Measurements from ENCODE around the gene CACNA1I.

DNA sequence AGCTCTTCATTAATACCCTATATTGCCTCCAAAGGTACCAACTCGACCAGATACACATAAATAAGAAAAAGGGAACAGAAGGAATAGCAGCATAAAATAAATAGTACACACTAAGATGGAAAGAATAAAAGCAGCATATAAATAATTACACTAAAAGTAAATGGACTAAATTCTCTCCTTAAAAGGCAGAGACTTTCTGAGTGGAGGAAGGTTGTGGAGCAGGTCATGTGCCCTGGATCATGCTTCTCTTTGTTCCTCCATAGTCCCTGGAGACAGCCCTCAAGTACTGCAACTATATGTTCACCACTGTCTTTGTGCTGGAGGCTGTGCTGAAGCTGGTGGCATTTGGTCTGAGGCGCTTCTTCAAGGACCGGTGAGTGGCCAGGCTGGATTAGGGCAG, 101.4 kb downstream of the CACNA1I start:
- TF ChIP-seq, protein P1, sequence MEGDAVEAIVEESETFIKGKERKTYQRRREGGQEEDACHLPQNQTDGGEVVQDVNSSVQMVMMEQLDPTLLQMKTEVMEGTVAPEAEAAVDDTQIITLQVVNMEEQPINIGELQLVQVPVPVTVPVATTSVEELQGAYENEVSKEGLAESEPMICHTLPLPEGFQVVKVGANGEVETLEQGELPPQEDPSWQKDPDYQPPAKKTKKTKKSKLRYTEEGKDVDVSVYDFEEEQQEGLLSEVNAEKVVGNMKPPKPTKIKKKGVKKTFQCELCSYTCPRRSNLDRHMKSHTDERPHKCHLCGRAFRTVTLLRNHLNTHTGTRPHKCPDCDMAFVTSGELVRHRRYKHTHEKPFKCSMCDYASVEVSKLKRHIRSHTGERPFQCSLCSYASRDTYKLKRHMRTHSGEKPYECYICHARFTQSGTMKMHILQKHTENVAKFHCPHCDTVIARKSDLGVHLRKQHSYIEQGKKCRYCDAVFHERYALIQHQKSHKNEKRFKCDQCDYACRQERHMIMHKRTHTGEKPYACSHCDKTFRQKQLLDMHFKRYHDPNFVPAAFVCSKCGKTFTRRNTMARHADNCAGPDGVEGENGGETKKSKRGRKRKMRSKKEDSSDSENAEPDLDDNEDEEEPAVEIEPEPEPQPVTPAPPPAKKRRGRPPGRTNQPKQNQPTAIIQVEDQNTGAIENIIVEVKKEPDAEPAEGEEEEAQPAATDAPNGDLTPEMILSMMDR (IDR thresholded peaks at IDR 0.05): no peak
- TF ChIP-seq POLR2A (IDR thresholded peaks at IDR 0.05; ENCODE audit: low read depth): no peak
- no peak for TF ChIP-seq EP300 (IDR thresholded peaks at IDR 0.05)

Measured in esophagus muscularis mucosa (tissue), 4 donors.